ENCODE results near the gene OR11G2. TPM values are rescaled to one million over a fixed set of nuclear protein-coding genes. Genes with fewer than 3 reads are reported as not detected.
A peak's percentile ranks its signal among the peaks of the same experiment; 100 is the strongest.
"Not testable (repeated sequence)": the region's sequence is repeated elsewhere in the genome, so short reads cannot be mapped to it uniquely, and the experiment has no call there.

Gene OR11G2, protein sequence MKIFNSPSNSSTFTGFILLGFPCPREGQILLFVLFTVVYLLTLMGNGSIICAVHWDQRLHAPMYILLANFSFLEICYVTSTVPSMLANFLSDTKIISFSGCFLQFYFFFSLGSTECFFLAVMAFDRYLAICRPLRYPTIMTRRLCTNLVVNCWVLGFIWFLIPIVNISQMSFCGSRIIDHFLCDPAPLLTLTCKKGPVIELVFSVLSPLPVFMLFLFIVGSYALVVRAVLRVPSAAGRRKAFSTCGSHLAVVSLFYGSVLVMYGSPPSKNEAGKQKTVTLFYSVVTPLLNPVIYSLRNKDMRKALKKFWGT
- not detected in 2 replicates for total RNA-seq (2014; rRNA removed; shearing (Covaris generic))

DNA sequence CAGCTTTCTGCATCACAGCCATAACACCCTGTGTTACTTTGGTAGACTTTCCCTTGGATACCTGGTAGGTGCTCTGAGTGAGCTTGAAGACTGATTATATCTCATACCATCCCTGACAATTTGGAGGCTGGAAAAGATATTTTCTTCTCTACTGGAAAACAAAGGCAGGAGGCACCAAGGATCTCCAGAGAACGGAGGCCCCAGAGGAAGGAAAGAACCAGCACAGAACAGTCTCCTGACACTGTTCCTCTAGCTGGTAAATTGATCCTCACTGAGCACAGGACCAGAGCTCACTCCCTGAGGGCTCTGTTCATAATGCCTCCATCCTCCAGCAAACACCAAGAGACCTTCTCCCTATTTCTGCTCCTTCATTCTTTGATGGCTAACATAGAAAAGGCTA lies at the start of gene OR11G2:
Gene OR11G2 (plus strand): TSS at position 301 of the 400 bp plus-strand sequence. CDS start 6,542 bp downstream, outside the sequence.
- in situ Hi-C loops (cut with HindIII; ENCODE audit: low sequenced_read_pairs): no loop called here
- DNase-seq (ENCODE audit: low spot score): no peak

DNA sequence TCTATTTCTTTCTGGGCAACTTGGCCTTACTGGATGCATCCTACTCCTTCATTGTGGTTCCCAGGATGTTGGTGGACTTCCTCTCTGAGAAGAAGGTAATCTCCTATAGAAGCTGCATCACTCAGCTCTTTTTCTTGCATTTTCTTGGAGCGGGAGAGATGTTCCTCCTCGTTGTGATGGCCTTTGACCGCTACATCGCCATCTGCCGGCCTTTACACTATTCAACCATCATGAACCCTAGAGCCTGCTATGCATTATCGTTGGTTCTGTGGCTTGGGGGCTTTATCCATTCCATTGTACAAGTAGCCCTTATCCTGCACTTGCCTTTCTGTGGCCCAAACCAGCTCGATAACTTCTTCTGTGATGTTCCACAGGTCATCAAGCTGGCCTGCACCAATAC lies 46.8 kb upstream of the OR11G2 start:
- DNase-seq (ENCODE audit: low spot score): peak; percentile 1
- in situ Hi-C loops (cut with HindIII; ENCODE audit: low sequenced_read_pairs): no loop called here

DNA sequence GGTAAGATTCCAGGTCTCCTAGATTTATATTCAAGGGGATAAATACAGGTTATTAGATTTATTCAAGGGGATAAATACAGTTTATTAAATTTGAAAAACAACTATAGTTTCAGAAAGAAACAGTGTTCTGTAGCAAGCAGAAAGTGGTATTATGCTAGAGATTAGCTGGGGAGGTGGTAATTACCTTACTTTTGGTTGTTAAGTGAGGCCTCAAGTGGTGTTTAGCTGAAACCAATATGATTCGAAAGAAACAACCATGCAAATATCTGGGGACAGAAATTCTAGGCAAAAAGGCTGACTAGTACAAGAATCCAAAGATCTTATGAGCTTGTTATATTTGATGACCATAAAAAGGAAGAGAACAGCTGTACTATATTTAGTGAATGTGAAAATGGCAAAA lies 45.9 kb upstream of the OR11G2 start:
- no peak for DNase-seq (ENCODE audit: low spot score)
- in situ Hi-C loops (cut with HindIII; ENCODE audit: low sequenced_read_pairs): no loop called here

DNA sequence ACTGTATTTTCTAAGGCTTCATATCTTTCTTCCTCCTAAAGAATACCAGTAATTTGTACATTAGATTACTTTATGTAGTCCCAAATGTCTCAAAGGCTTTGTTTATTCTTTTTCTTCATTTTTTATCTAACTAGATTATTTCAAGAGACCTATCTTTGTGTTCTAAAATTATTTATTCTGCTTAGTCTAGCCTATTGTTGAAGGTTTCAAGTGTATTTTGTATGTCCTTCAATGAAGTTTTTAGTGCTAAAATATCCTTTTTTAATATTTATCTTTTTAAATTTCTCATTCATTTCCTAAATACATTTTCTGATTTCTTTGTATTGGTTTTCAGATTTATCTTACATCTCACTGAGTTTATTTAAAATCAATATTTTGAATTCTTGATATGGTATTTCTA lies 26.2 kb upstream of the OR11G2 start:
- in situ Hi-C loops (cut with HindIII; ENCODE audit: low sequenced_read_pairs): no loop called here
- no peak for DNase-seq (ENCODE audit: low spot score)

DNA sequence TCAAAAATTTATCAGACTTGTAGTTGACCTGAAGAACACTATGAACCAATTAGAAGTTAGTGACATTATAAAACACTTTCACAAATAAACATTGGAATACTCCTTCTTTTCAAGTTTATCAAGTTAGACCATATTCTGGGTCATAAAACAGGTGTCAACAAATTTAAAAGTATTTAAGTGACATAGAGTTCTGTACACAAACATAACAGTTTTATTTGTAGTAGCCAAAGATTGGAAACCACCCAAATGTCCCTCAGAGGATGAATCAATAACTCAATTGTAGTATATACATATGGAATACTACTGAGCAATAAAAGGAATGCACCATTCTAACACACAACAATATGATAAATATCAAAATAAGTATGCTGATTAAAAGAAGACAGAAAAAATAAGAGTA lies 23.6 kb upstream of the OR11G2 start:
- no peak for DNase-seq (ENCODE audit: low spot score)
- in situ Hi-C loops (cut with HindIII; ENCODE audit: low sequenced_read_pairs): no loop called here

DNA sequence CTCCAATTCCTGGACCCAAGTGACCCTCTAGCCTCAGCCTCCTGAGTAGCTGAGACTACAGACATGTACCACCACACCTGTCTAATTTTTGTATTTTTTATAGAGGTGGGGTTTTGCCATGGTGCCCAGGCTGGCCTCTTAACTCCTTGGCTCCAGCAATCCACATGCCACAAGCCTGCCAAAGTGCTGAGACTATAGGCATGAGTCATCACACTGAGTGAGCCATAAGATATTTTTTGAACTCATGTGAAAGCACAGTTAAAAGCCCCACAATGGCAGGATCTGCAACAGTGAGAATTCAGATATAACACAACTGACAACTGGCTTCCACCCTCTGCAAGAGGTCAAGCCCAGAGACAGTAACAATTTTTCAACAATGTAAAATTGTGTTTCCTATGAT lies 20.8 kb upstream of the OR11G2 start:
- DNase-seq (ENCODE audit: low spot score); in situ Hi-C loops (cut with HindIII; ENCODE audit: low sequenced_read_pairs): not testable (repeated sequence)

DNA sequence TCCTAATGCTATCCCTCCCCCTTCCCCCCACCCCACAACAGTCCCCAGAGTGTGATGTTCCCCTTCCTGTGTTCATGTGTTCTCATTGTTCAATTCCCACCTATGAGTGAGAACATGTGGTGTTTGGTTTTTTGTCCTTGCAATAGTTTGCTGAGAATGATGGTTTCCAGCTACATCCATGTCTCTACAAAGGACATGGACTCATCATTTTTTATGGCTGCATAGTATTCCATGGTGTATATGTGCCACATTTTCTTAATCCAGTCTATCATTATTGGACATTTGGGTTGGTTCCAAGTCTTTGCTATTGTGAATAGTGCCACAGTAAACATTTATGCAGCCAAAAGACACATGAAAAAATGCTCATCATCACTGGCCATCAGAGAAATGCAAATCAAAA lies 16.5 kb upstream of the OR11G2 start:
- DNase-seq (ENCODE audit: low spot score); in situ Hi-C loops (cut with HindIII; ENCODE audit: low sequenced_read_pairs): not testable (repeated sequence)

DNA sequence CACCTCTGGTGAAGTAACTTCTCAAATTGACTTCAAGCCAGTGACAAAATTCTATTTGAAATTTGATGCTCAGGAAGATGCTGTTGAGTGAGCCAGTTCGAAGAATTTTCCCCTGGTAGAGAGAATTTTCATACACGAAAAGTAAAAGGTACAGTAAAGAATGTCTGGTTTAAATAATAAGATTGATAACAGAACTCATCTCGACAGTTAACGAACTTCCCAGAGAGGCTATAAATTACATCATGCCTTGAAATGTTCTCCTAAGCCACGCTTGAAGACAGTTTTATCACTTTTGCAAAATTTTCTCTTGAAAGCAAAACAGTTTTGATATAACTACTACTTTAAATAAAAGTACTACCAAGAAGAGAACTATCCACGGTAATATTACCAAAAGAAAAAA lies 14.4 kb upstream of the OR11G2 start:
- no peak for DNase-seq (ENCODE audit: low spot score)
- in situ Hi-C loops (cut with HindIII; ENCODE audit: low sequenced_read_pairs): no loop called here

DNA sequence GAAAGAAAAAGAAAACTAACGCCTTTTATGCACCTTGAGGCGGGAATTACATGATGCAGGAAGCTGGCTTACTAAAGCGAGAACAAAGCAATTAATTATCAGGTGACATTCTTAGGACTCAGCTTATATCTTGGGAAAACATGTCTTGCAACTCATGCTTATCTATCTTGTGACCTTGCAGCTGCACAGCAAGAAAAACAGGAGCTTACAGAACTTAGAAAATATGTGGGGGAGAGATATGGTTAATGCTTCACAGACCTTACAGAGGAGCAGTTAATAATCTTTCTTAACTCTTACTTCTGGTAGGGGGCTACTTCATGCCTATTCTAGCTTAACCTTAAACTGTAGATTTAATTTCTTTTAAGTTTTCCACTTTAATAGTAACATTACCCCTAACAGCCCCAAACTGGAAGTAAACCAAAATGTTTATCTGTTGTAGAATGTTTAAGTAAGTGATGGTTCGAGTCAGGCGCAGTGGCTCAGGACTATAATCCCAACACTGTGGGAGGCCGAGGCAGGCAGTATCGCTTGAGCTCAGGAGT lies 13.2 kb upstream of the OR11G2 start:
- in situ Hi-C loops (cut with HindIII; ENCODE audit: low sequenced_read_pairs): no loop called here
- DNase-seq (ENCODE audit: low spot score): no peak

DNA sequence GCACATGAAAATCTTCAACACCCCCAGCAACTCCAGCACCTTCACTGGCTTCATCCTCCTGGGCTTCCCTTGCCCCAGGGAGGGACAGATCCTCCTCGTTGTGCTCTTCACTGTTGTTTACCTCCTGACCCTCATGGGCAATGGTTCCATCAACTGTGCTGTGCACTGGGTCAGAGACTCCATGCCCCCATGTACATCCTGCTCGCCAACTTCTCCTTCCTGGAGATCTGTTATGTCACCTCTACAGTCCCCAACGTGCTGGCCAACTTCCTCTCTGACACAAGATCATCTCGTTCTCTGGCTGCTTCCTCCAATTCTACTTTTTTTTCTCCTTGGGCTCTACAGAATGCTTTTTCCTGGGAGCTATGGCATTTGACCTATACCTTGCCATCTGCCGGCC lies 11.5 kb upstream of the OR11G2 start:
- in situ Hi-C loops (cut with HindIII; ENCODE audit: low sequenced_read_pairs): no loop called here
- DNase-seq (ENCODE audit: low spot score): no peak

DNA sequence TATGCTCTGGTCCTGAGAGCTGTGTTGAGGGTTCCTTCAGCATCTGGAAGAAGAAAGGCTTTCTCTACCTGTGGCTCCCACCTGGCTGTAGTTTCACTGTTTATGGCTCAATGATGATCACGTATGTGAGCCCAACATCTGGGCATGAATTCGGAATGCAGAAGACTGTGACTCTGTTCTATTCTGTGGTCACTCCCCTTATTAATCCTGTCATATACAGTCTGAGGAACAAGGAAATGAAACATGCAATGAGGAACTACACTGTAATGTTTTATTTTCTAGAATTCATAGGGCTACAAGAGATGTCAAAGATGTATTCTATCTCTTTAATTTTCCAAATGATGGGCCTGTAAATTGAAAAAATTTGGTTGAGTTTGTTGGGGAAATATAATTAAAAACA lies 10.8 kb upstream of the OR11G2 start:
- in situ Hi-C loops (cut with HindIII; ENCODE audit: low sequenced_read_pairs): no loop called here
- no peak for DNase-seq (ENCODE audit: low spot score)

DNA sequence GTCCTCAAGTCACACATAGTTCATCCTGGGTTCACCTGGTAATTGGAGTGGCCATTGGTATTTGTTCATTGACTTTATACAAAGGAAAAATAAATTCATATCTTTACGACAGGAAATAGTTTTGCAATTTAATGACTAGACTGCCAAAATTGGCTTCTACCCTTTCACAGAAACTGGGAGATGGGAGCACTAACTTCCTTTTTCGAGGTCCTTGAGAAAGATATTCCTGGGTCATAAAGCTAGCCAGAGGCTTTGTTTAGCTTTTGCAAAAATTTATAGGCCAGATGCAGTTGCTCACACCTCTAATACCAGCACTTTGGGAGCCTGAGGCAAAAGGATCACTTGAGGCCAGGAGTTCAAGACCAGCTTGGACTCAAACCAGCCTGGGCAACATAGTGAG lies 10.2 kb upstream of the OR11G2 start:
- in situ Hi-C loops (cut with HindIII; ENCODE audit: low sequenced_read_pairs): no loop called here
- no peak for DNase-seq (ENCODE audit: low spot score)

DNA sequence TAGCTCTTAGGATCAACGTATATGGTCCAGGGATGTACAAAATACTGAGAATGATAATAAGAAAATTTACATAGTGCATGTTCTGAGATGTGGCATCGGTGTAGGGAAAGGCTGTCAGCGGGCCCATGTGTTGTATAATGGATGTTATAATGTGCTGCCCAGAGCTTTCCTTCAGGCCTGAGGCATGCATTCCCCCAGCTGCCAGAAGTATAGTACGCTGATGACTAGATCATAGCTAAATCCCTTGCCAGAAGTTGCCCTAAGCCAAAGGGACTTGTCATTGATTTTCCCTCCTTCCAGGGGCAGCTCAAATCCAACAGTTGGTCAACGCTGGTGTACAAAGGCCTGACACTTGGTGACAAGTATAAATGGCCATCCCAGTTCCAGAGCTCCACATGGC lies 6.5 kb upstream of the OR11G2 start:
- DNase-seq (ENCODE audit: low spot score): no peak
- in situ Hi-C loops (cut with HindIII; ENCODE audit: low sequenced_read_pairs): no loop called here

DNA sequence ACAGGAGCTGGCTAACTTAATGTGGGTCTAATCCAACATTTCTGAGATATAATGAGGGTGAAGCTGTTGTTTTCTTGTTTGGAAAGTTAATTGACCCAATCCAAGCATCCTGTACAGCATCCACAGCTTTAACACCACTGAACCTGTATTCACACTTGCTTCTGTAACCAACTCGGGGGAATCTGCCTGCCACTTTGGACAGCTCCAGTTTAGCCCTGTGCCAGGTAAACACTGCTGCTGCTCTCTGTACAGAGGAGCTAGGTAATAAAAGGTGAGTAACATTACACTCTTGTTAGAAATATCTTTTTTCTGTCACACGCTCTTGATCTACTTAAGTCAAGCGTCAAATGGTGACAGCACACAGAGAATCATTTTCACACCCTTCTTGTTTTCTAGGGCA lies 700 bp downstream of the OR11G2 start:
- in situ Hi-C loops (cut with HindIII; ENCODE audit: low sequenced_read_pairs): no loop called here
- DNase-seq (ENCODE audit: low spot score): no peak

DNA sequence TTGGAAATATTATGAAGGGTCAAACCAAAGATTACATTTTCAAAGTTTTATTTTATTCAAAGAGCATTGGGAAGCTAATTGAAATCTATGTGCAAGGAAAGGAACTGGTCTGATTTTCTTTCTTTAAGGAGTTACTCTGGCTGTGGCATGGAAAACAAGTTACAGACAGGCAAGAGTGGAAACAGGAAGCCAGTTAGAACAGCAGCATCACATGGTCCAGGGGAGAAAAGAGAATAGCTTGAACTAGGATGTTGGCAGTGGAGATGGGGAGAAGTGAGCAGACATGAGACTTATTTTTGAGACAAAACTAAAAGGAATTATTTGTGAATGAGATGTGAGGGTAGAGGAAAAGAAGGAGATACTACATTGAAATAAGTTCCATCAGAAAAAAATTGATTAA lies 3.4 kb downstream of the OR11G2 start:
- in situ Hi-C loops (cut with HindIII; ENCODE audit: low sequenced_read_pairs): no loop called here
- no peak for DNase-seq (ENCODE audit: low spot score)

DNA sequence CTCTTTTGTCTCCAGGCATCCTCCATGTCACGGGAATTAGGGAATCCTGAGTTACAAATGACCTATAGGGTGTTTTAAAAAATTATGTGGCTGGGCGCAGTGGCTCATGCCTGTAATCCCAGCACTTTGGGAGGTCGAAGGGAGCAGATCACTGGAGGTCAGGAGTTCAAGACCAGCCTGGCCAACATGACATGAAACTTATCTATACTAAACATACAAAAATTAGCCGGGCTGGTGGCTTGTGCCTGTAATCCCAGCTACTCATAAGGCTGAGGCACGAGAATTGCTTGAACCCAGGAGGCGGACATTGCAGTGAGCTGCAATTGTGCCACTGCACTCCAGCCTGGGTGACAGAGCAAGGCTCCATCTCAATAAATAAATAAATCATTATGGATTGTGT lies 4.5 kb downstream of the OR11G2 start:
- in situ Hi-C loops (cut with HindIII; ENCODE audit: low sequenced_read_pairs); DNase-seq (ENCODE audit: low spot score): not testable (repeated sequence)

DNA sequence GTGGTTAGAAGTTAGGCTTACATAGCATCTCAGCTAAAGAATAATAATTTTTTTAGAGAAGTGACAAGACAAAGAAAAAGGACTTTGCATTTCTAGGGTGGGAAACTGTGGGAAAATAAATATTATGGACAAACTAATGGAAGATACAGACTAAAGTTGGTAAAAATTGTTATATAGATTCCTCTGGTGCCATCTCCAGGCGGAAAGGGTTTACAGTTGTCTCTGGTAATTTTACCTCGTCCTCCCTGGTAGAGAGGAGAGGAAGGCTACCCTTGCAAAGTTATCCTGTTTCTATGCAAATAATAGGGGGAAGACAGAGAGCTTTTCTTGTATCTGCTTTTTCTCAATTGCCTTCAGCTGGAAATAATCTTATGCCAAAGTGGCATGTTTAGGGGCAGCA lies 5.2 kb downstream of the OR11G2 start:
- in situ Hi-C loops (cut with HindIII; ENCODE audit: low sequenced_read_pairs): no loop called here
- no peak for DNase-seq (ENCODE audit: low spot score)

DNA sequence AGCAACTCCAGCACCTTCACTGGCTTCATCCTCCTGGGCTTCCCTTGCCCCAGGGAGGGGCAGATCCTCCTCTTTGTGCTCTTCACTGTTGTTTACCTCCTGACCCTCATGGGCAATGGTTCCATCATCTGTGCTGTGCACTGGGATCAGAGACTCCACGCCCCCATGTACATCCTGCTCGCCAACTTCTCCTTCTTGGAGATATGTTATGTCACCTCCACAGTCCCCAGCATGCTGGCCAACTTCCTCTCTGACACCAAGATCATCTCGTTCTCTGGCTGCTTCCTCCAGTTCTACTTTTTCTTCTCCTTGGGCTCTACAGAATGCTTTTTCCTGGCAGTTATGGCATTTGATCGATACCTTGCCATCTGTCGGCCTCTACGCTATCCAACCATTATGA lies 6.8 kb downstream of the OR11G2 start:
- no peak for DNase-seq (ENCODE audit: low spot score)
- in situ Hi-C loops (cut with HindIII; ENCODE audit: low sequenced_read_pairs): no loop called here

DNA sequence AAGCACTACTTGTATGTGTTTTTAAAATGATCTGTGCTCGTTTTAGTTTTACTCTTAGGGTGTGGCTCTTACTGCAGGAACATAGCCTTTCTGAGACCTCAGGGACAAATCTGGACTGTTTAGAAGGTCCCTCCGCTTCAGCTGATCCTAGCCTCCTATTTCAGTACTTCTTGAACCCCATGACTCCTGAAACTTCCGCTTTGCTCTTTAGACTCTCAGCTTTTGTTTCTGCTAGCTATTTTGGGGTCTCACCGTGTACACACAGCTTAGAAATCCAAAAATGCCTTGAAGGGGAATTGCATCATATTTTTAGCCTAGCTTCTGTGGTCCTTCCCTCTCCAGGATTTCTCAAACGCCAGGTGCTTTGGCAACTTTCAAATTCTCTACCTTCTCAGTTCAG lies 8.3 kb downstream of the OR11G2 start:
- in situ Hi-C loops (cut with HindIII; ENCODE audit: low sequenced_read_pairs): no loop called here
- DNase-seq (ENCODE audit: low spot score): no peak

DNA sequence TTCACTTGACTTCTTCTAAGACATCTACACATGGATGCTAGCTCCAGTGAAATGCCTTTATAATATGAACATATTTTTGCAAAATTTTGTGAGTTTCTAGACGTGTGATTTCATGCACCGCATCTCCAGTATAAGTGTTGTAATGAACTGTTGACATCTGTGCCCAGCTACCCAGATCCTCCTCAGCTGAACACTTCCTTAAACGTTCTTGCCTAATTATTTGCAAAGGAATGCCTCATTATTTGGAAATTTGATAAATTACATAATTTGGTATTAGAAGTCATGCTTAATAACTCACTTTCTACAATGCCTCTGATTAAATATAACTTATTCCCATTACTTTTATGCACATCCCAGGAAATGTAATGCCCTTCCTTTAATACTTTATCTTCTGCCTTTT lies 14.0 kb downstream of the OR11G2 start:
- in situ Hi-C loops (cut with HindIII; ENCODE audit: low sequenced_read_pairs): no loop called here
- DNase-seq (ENCODE audit: low spot score): no peak

DNA sequence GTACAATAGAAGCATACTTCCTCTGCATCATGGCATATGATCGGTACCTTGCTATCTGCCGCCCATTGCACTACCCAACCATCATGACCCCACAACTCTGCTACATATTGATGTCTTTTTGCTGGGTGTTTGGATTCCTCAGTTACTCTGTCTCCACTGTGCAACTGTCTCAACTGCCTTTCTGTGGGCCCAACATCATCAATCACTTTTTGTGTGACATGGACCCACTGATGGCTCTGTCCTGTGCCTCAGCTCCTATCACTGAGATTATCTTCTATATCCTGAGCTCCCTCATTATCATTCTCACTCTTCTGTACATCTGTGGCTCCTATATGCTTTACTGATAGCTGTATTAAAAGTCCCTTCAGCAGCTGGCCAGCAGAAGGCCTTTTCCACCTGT lies 18.9 kb downstream of the OR11G2 start:
- DNase-seq (ENCODE audit: low spot score): no peak
- in situ Hi-C loops (cut with HindIII; ENCODE audit: low sequenced_read_pairs): no loop called here
